Measurements from ENCODE around the gene TRIM50. TPM values are rescaled to one million over a fixed set of nuclear protein-coding genes. Genes with fewer than 3 reads are reported as not detected.

Gene TRIM50
- total RNA-seq, 1 experiment from 2014 or later, result not detected

DNA sequence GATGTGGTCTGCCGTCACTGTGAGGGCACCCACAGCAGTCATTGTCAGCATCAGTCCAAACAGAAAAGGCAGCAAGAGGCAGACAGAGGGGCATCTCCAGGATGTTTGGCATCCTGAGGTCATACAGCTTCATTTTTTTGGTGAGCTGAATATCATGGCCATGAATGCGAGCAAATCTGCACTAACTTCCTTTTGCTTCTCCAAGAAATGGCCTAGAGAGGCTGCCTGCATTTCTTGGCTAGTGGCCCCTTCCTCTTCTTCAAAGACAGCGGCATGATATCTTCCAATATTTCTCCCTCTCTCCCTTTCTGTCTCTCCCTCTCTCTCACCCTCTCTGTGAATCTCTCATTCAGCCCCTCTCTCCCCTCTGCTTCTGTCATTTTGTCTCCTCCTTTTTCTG lies 24.9 kb upstream of the TRIM50 start:
- intact Hi-C loops (cut with micrococcal nuclease), result no loop called here
- no peak overlapping the region for H3K27ac ChIP-seq (ENCODE audit: low read length)
- TF ChIP-seq, protein P1, sequence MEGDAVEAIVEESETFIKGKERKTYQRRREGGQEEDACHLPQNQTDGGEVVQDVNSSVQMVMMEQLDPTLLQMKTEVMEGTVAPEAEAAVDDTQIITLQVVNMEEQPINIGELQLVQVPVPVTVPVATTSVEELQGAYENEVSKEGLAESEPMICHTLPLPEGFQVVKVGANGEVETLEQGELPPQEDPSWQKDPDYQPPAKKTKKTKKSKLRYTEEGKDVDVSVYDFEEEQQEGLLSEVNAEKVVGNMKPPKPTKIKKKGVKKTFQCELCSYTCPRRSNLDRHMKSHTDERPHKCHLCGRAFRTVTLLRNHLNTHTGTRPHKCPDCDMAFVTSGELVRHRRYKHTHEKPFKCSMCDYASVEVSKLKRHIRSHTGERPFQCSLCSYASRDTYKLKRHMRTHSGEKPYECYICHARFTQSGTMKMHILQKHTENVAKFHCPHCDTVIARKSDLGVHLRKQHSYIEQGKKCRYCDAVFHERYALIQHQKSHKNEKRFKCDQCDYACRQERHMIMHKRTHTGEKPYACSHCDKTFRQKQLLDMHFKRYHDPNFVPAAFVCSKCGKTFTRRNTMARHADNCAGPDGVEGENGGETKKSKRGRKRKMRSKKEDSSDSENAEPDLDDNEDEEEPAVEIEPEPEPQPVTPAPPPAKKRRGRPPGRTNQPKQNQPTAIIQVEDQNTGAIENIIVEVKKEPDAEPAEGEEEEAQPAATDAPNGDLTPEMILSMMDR (conservative IDR thresholded peaks at IDR 0.05; ENCODE audit: low read depth, low read length), result no peak
- TF ChIP-seq EZH2 (IDR thresholded peaks at IDR 0.05; ENCODE audit: low read length, unreplicated experiment), result no peak
- TF ChIP-seq EZH2phosphoT487 (IDR thresholded peaks at IDR 0.05; ENCODE audit: borderline replicate concordance, low read length), result no peak
- H3K4me1 ChIP-seq (ENCODE audit: insufficient read depth, low read length), result no peaks in the 10 kb centered on the region
- no peaks in the 10 kb centered on the region for H3K9me3 ChIP-seq (ENCODE audit: low read length)
- CTCF ChIA-PET, result no interaction called here
- POLR2A ChIA-PET (ENCODE audit: unreplicated experiment), result no interaction called here
- DNase-seq (no peak), ATAC-seq (no peak)
- no peaks in the 10 kb centered on the region for H3K36me3 ChIP-seq (ENCODE audit: low read depth, low read length)
- no TSS peak for BruUV-seq (replicated peaks)
- no peaks in the 10 kb centered on the region for H3K79me2 ChIP-seq (ENCODE audit: low read length)
- no peaks in the 10 kb centered on the region for H3K9me2 ChIP-seq (replicated peaks; ENCODE audit: low read length)
- no peak overlapping the region for H2AFZ ChIP-seq (ENCODE audit: low read length)
- no peak overlapping the region for H3K9ac ChIP-seq (ENCODE audit: low read length)
- no peaks in the 10 kb centered on the region for H4K20me1 ChIP-seq (ENCODE audit: low read length)
- H3K27me3 ChIP-seq (ENCODE audit: low read length), result no peaks in the 10 kb centered on the region
- no peaks in the 10 kb centered on the region for H3F3A ChIP-seq (ENCODE audit: low read length, unreplicated experiment)
- H3K4me2 ChIP-seq (ENCODE audit: low read length), result no peak overlapping the region
- no peak overlapping the region for H3K4me3 ChIP-seq (ENCODE audit: low read length)

DNA sequence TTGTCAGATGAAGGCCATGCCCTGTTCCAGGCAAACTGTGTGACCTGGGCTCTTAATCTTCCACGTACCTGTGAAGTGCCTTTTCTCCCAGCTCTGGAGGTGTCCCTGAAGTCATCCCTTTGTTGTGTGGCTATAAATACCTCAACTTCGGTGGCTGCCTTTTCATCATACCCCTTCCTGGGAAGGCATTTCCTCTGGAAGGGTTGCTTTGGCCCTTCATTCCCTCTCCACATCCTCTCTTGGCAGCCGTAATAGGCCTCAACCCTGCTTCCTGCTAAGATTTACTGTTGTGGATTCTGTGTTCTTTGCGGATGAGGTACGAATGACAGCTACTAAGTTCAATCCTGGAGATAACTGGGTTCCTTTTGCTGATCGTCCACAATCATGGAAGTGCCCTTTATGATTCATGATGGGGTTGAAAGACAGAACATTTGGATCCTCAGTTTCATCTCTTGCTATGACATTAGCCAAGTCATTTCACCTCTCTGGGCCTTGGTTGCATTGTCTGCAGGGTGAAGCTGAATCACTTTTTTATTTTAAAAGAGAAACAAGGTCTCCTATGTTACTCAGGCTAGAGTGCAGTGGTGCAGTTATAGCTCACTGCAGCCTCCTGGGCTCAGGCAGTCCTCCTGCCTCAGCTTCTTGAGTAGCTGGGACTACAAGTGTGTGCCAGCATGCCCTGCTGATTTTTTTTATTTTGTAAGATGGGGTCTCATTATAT lies 23.7 kb upstream of the TRIM50 start:
- intact Hi-C loops (cut with micrococcal nuclease), result no loop called here
- Histone ChIP-seq H2AFZ (ENCODE audit: low read length) (no peak overlapping the region), H3K27me3 (ENCODE audit: low read length) (no peaks in the 10 kb centered on the region; the same call in 1 of the 2 replicates), H3K4me3 (ENCODE audit: low read length) (no peak overlapping the region), H3K9me3 (ENCODE audit: low read length) (no peaks in the 10 kb centered on the region), H3K4me1 (ENCODE audit: insufficient read depth, low read length) (no peaks in the 10 kb centered on the region), H3K4me2 (ENCODE audit: low read length) (no peak overlapping the region), H3F3A (ENCODE audit: low read length, unreplicated experiment) (no peaks in the 10 kb centered on the region), H4K20me1 (ENCODE audit: low read length) (no peaks in the 10 kb centered on the region), H3K27ac (ENCODE audit: low read length) (no peak overlapping the region), H3K36me3 (ENCODE audit: low read depth, low read length) (no peaks in the 10 kb centered on the region), H3K9me2 (replicated peaks; ENCODE audit: low read length) (no peaks in the 10 kb centered on the region), H3K9ac (ENCODE audit: low read length) (no peak overlapping the region), H3K79me2 (ENCODE audit: low read length) (no peaks in the 10 kb centered on the region)
- ChIA-PET POLR2A (ENCODE audit: unreplicated experiment) (no interaction called here), CTCF (no interaction called here)
- no peak for ATAC-seq
- BruUV-seq (replicated peaks), result no TSS peak
- DNase-seq, result no peak
- TF ChIP-seq EZH2phosphoT487 (IDR thresholded peaks at IDR 0.05; ENCODE audit: borderline replicate concordance, low read length) (no peak), EZH2 (IDR thresholded peaks at IDR 0.05; ENCODE audit: low read length, unreplicated experiment) (no peak)
- TF ChIP-seq, protein P1 (conservative IDR thresholded peaks at IDR 0.05; ENCODE audit: low read depth, low read length), result no peak

DNA sequence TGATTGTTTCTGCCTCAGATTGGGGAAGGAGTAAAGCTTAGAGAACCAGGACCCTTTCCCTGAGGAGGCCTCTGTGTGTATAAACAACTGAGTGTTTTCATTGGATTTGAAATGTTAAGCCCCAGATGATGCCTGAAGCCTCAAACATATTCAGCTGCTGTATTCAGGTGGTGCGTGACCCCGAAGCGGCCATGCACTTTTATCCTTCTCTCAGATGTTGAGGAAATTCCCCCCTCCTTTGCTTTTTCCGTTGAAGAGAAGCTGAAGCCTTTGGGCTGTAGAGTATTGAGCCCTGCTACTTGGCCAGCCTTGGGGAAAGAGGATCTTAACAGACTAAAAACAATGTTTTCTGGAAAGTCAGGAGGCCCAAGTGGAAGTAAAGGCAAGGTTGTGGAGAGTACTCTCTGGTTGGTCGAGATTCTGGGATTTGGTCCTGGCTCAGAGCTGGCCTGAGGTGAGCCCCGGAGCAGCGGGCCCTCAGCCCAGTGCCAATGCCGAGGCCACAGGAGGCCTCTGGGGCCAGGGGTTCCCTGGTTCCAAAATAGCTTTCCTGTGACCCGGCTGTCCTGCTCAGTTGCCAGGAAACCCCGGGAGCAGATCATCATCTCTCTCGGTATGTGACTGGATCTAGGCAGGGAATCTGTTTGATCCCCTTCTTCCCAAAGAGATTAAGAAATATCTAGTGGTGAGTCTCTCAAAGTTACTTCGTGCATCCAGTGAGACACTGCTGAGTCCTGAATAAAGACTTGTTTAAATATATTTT lies 22.6 kb upstream of the TRIM50 start:
- no peaks in the 10 kb centered on the region for H3K9me3 ChIP-seq (ENCODE audit: low read length)
- H3K27ac ChIP-seq (ENCODE audit: low read length), result no peak overlapping the region
- no peak for ATAC-seq
- DNase-seq, result no peak
- CTCF ChIA-PET, result no interaction called here
- no peaks in the 10 kb centered on the region; the same call in 1 of the 2 replicates for H3K27me3 ChIP-seq (ENCODE audit: low read length)
- no TSS peak for BruUV-seq (replicated peaks)
- H3K79me2 ChIP-seq (ENCODE audit: low read length), result no peaks in the 10 kb centered on the region
- H3K4me1 ChIP-seq (ENCODE audit: insufficient read depth, low read length), result no peaks in the 10 kb centered on the region
- no peaks in the 10 kb centered on the region for H3F3A ChIP-seq (ENCODE audit: low read length, unreplicated experiment)
- POLR2A ChIA-PET (ENCODE audit: unreplicated experiment), result no interaction called here
- no peak overlapping the region for H3K4me3 ChIP-seq (ENCODE audit: low read length)
- no peaks in the 10 kb centered on the region for H3K36me3 ChIP-seq (ENCODE audit: low read depth, low read length)
- no peak overlapping the region for H3K9ac ChIP-seq (ENCODE audit: low read length)
- no peak overlapping the region for H2AFZ ChIP-seq (ENCODE audit: low read length)
- H3K4me2 ChIP-seq (ENCODE audit: low read length), result no peak overlapping the region
- no peaks in the 10 kb centered on the region for H4K20me1 ChIP-seq (ENCODE audit: low read length)
- no peak for TF ChIP-seq EZH2 (IDR thresholded peaks at IDR 0.05; ENCODE audit: low read length, unreplicated experiment)
- TF ChIP-seq, protein P1 (conservative IDR thresholded peaks at IDR 0.05; ENCODE audit: low read depth, low read length), result no peak
- no peak for TF ChIP-seq EZH2phosphoT487 (IDR thresholded peaks at IDR 0.05; ENCODE audit: borderline replicate concordance, low read length)
- intact Hi-C loops (cut with micrococcal nuclease), result no loop called here
- H3K9me2 ChIP-seq (replicated peaks; ENCODE audit: low read length), result no peaks in the 10 kb centered on the region

Measured in PC-3 (cell line).